ENCODE measurements around the gene OLFM1. TPM values are rescaled to one million over a fixed set of nuclear protein-coding genes. Genes with fewer than 3 reads are reported as not detected.

Gene OLFM1
- total RNA-seq, 1 donor, result 0.81 TPM

- DNase-seq (ENCODE audit: low read depth), result no peak
- TF ChIP-seq CTCF (IDR thresholded peaks at IDR 0.05; ENCODE audit: insufficient read depth, low read length), result no peak
- no peak overlapping the region for H3K4me3 ChIP-seq (ENCODE audit: low read depth, low read length)
These were observed 17.8 kb downstream of the OLFM1 start for GRCh38 chr9:135105211-135105745.

- DNase-seq (ENCODE audit: low read depth), result no peak
- TF ChIP-seq CTCF (IDR thresholded peaks at IDR 0.05; ENCODE audit: insufficient read depth, low read length), result no peak
- H3K4me3 ChIP-seq (ENCODE audit: low read depth, low read length), result no peak overlapping the region
These were observed 18.5 kb downstream of the OLFM1 start for GRCh38 chr9:135105938-135106491.

- H3K4me3 ChIP-seq (ENCODE audit: low read depth, low read length), result no peak overlapping the region
- TF ChIP-seq CTCF (IDR thresholded peaks at IDR 0.05; ENCODE audit: insufficient read depth, low read length), result no peak
- no peak for DNase-seq (ENCODE audit: low read depth)
These were observed 19.2 kb downstream of the OLFM1 start for GRCh38 chr9:135106551-135107270.

- H3K4me3 ChIP-seq (ENCODE audit: low read depth, low read length), result no peak overlapping the region
- no peak for DNase-seq (ENCODE audit: low read depth)
- TF ChIP-seq CTCF (IDR thresholded peaks at IDR 0.05; ENCODE audit: insufficient read depth, low read length), result no peak
These were observed 20.2 kb downstream of the OLFM1 start for GRCh38 chr9:135107581-135108235.

- no peak for TF ChIP-seq CTCF (IDR thresholded peaks at IDR 0.05; ENCODE audit: insufficient read depth, low read length)
- H3K4me3 ChIP-seq (ENCODE audit: low read depth, low read length), result no peak overlapping the region
- no peak for DNase-seq (ENCODE audit: low read depth)
These were observed 21.5 kb downstream of the OLFM1 start for GRCh38 chr9:135108831-135109510.

- no peak for DNase-seq (ENCODE audit: low read depth)
- no peak overlapping the region for H3K4me3 ChIP-seq (ENCODE audit: low read depth, low read length)
- no peak for TF ChIP-seq CTCF (IDR thresholded peaks at IDR 0.05; ENCODE audit: insufficient read depth, low read length)
These were observed 22.2 kb downstream of the OLFM1 start for GRCh38 chr9:135109650-135110049.
